Neural progenitor cell (in vitro differentiated cells): ENCODE results near the gene CTNNBIP1. TPM values are rescaled to one million over a fixed set of nuclear protein-coding genes. Genes with fewer than 3 reads are reported as not detected.

Source experiments
- DNase-seq: peaks from one replicate; pipeline ENCODE4 v3.0.0-alpha.2; 2016; ENCODE audit warnings: low spot score
- H2AFZ ChIP-seq: fragments of 200-600 bp; sonication (generic); replicated peaks from 2 replicates; pipeline ENCODE4 v1.6.1; 2016; ENCODE audit warnings: antibody characterized with exemption
- H3F3A ChIP-seq: fragments of 200-600 bp; sonication (generic); 2 replicates; pipeline ENCODE4 v1.6.1; 2016; ENCODE audit warnings: antibody characterized with exemption, low read depth
- H3K27ac ChIP-seq: fragments of 200-600 bp; sonication (generic); 2 replicates; pipeline ENCODE4 v1.5.1; 2016; ENCODE audit warnings: mild to moderate bottlenecking
- H3K27me3 ChIP-seq: fragments of 200-600 bp; sonication (generic); 2 replicates; pipeline ENCODE4 v1.6.1; 2016; ENCODE audit warnings: mild to moderate bottlenecking, moderate library complexity
- H3K36me3 ChIP-seq: fragments of 200-600 bp; sonication (generic); 2 replicates; pipeline ENCODE4 v1.5.1; 2016
- H3K4me1 ChIP-seq: fragments of 200-600 bp; sonication (generic); 2 replicates; pipeline ENCODE4 v1.6.1; 2016; ENCODE audit warnings: mixed run types
- H3K4me2 ChIP-seq: fragments of 200-600 bp; sonication (generic); 2 replicates; pipeline ENCODE4 v1.6.1; 2016
- H3K4me3 ChIP-seq: fragments of 200-600 bp; sonication (generic); 2 replicates; pipeline ENCODE4 v1.5.1; 2016
- H3K79me2 ChIP-seq: fragments of 200-600 bp; sonication (generic); 2 replicates; pipeline ENCODE4 v1.6.1; 2016; ENCODE audit warnings: low read depth
- H3K9ac ChIP-seq: fragments of 200-600 bp; sonication (generic); 2 replicates; pipeline ENCODE4 v1.6.1; 2016
- H3K9me3 ChIP-seq: fragments of 200-600 bp; sonication (generic); 2 replicates; pipeline ENCODE4 v1.5.1; 2016; ENCODE audit warnings: low read depth
- H4K20me1 ChIP-seq: fragments of 200-600 bp; sonication (generic); 2 replicates; pipeline ENCODE4 v1.6.1; 2016; ENCODE audit warnings: low read depth
- H3K27ac Mint-ChIP-seq: 3 replicates; pipeline ENCODE4 v1.8.0; 2021; ENCODE audit warnings: mixed read lengths
- H3K27me3 Mint-ChIP-seq: 2 replicates; pipeline ENCODE4 v1.8.0; 2022; ENCODE audit warnings: low read depth, mild to moderate bottlenecking, inconsistent platforms, moderate library complexity, mixed read lengths; ENCODE audit not compliant: insufficient read depth
- H3K36me3 Mint-ChIP-seq: 3 replicates; pipeline ENCODE4 v1.8.0; 2021; ENCODE audit warnings: mixed read lengths
- H3K4me1 Mint-ChIP-seq: 3 replicates; pipeline ENCODE4 v1.8.0; 2021; ENCODE audit warnings: mixed read lengths
- H3K4me3 Mint-ChIP-seq: 3 replicates; pipeline ENCODE4 v1.8.0; 2021; ENCODE audit warnings: mild to moderate bottlenecking, moderate library complexity, mixed read lengths
- H3K9me3 Mint-ChIP-seq: 3 replicates; pipeline ENCODE4 v1.8.0; 2020; ENCODE audit warnings: mixed read lengths
- EZH2 ChIP-seq: fragments of 200-600 bp; sonication (generic); IDR thresholded peaks from 2 replicates; pipeline ENCODE4 v1.6.1; 2017; ENCODE audit warnings: antibody characterized with exemption, mild to moderate bottlenecking, moderate library complexity
- EZH2phosphoT487 ChIP-seq: fragments of 200-600 bp; sonication (generic); IDR thresholded peaks from 2 replicates; pipeline ENCODE4 v1.6.1; 2017; ENCODE audit warnings: antibody characterized with exemption
- total RNA-seq: library from RNA; depleted of rRNA; stranded (reverse); fragments of >200 nt; gene quantifications from 2 replicates; pipeline ENCODE4 v1.2.3, GENCODE V29; 2015; ENCODE audit warnings: low replicate concordance
- TF ChIP-seq, protein P1 (sequence below): fragments of 200-600 bp; sonication (generic); IDR thresholded peaks from 2 replicates; pipeline ENCODE4 v1.5.1; 2017; ENCODE audit warnings: antibody characterized with exemption, mild to moderate bottlenecking

The CTNNBIP1 gene
- total RNA-seq, 1 donor from 2014 or later, result 68.8 TPM

DNA sequence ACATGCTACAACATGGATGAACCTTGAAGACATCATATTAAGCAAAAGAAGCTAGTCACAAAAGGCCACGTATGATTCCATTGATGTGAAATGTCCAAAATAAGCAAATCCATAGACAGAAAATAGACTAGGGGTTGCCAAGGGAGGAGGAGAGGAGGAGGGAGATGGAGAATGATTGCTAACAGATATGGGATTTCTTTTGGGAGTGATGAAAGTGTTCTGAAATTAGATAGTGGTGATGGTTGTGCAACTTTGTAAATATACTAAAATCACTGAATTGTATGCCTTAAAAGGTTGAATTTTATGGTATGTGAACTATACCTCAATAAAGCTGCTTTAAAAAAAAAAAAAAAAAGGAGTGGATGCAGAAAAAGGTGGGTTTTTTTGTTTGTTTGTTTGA, 93.9 kb downstream of the CTNNBIP1 start:
- TF ChIP-seq, protein P1, sequence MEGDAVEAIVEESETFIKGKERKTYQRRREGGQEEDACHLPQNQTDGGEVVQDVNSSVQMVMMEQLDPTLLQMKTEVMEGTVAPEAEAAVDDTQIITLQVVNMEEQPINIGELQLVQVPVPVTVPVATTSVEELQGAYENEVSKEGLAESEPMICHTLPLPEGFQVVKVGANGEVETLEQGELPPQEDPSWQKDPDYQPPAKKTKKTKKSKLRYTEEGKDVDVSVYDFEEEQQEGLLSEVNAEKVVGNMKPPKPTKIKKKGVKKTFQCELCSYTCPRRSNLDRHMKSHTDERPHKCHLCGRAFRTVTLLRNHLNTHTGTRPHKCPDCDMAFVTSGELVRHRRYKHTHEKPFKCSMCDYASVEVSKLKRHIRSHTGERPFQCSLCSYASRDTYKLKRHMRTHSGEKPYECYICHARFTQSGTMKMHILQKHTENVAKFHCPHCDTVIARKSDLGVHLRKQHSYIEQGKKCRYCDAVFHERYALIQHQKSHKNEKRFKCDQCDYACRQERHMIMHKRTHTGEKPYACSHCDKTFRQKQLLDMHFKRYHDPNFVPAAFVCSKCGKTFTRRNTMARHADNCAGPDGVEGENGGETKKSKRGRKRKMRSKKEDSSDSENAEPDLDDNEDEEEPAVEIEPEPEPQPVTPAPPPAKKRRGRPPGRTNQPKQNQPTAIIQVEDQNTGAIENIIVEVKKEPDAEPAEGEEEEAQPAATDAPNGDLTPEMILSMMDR, result no peak
- TF ChIP-seq EZH2 (no peak), EZH2phosphoT487 (no peak)
- peaks cover 19% of the 10 kb centered on the region for H3K4me1 ChIP-seq
- H3K9me3 Mint-ChIP-seq, result peaks cover 3% of the 10 kb centered on the region
- H3K4me2 ChIP-seq, result no peak overlapping the region
- H3K79me2 ChIP-seq, result peaks cover 100% of the 10 kb centered on the region
- no peak overlapping the region for H3K4me3 Mint-ChIP-seq
- H3K36me3 ChIP-seq, result no peaks in the 10 kb centered on the region
- H3K36me3 Mint-ChIP-seq, result peaks cover 23% of the 10 kb centered on the region
- peaks cover 96% of the 10 kb centered on the region for H4K20me1 ChIP-seq
- no peaks in the 10 kb centered on the region for H3K27me3 ChIP-seq
- peaks cover 25% of the 10 kb centered on the region for H3F3A ChIP-seq
- H2AFZ ChIP-seq, result no peak overlapping the region
- no peaks in the 10 kb centered on the region for H3K9me3 ChIP-seq
- H3K4me3 ChIP-seq, result no peak overlapping the region
- peaks cover 2% of the 10 kb centered on the region for H3K27me3 Mint-ChIP-seq
- no peak overlapping the region for H3K9ac ChIP-seq
- peaks cover 16% of the 10 kb centered on the region for H3K4me1 Mint-ChIP-seq
- no peak overlapping the region for H3K27ac ChIP-seq
- H3K27ac Mint-ChIP-seq, result no peak overlapping the region
- DNase-seq, result no peak

DNA sequence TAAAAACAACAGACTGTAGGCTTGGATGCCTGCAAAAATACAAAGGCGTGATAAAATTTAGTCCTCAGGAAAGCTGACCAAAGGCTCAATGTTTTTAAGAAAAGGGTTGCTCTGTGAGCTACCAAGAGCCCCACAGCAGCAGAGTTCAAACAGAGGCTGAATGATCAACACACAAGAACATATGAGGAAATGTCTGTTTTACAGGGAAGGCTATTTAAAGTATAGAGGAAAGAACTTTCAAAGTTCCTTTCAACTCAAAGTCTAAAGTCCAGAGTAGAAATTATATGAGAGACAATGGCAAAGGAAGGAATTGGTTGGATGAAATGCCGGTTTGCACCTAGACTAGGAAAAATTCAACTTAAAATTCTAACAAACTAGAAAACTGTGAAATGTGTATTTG, 94.9 kb downstream of the CTNNBIP1 start:
- peaks cover 21% of the 10 kb centered on the region for H3K36me3 Mint-ChIP-seq
- no peak for TF ChIP-seq EZH2phosphoT487
- TF ChIP-seq, protein P1, result no peak
- TF ChIP-seq EZH2, result no peak
- H3K27me3 Mint-ChIP-seq, result peaks cover 2% of the 10 kb centered on the region
- H3K79me2 ChIP-seq, result peaks cover 100% of the 10 kb centered on the region
- no peak overlapping the region for H3K4me3 ChIP-seq
- H3K9ac ChIP-seq, result no peak overlapping the region
- no peak overlapping the region for H3K4me3 Mint-ChIP-seq
- peaks cover 13% of the 10 kb centered on the region for H3K4me1 Mint-ChIP-seq
- H3K27ac ChIP-seq, result no peak overlapping the region
- no peak overlapping the region for H2AFZ ChIP-seq
- H3K27me3 ChIP-seq, result no peaks in the 10 kb centered on the region
- peaks cover 32% of the 10 kb centered on the region for H3F3A ChIP-seq
- H3K4me1 ChIP-seq, result peaks cover 16% of the 10 kb centered on the region
- no peak overlapping the region for H3K27ac Mint-ChIP-seq
- DNase-seq, result no peak
- H3K36me3 ChIP-seq, result no peaks in the 10 kb centered on the region
- no peak overlapping the region for H3K4me2 ChIP-seq
- no peaks in the 10 kb centered on the region for H3K9me3 ChIP-seq
- peaks cover 96% of the 10 kb centered on the region for H4K20me1 ChIP-seq
- H3K9me3 Mint-ChIP-seq, result peaks cover 3% of the 10 kb centered on the region

DNA sequence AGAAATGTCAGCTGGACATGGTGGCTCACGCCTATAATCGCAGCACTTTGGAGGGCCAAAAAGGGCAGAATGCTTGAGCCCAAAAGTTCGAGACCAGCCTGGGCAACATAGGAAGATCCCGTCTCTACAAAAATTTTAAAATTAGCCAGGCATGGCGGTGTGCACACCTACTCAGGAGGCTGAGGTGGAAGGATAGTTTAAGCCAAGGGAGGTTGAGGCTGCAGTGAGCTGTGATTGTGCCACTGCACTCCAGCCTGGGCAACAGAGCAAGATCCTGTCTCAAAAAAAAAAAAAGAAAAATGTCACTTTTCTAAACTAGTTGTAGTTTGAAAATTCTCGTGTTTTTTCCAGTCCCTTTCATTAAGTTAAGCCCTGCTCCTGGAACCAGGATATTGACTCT, 95.5 kb downstream of the CTNNBIP1 start:
- Histone ChIP-seq H3K9me3 (no peaks in the 10 kb centered on the region), H3K9ac (no peak overlapping the region), H2AFZ (no peak overlapping the region), H3K4me3 (no peak overlapping the region), H3K27me3 (no peaks in the 10 kb centered on the region), H3K27ac (no peak overlapping the region), H3K79me2 (peaks cover 100% of the 10 kb centered on the region), H3F3A (peaks cover 29% of the 10 kb centered on the region), H3K4me1 (peaks cover 16% of the 10 kb centered on the region), H3K4me2 (no peak overlapping the region), H4K20me1 (peaks cover 95% of the 10 kb centered on the region), H3K36me3 (no peaks in the 10 kb centered on the region)
- DNase-seq, result no peak
- peaks cover 10% of the 10 kb centered on the region for H3K4me1 Mint-ChIP-seq
- no peak overlapping the region for H3K27ac Mint-ChIP-seq
- TF ChIP-seq EZH2phosphoT487 (no peak), EZH2 (no peak)
- TF ChIP-seq, protein P1, result no peak
- H3K9me3 Mint-ChIP-seq, result peaks cover 3% of the 10 kb centered on the region
- H3K4me3 Mint-ChIP-seq, result no peak overlapping the region
- H3K36me3 Mint-ChIP-seq, result peaks cover 21% of the 10 kb centered on the region
- peaks cover 2% of the 10 kb centered on the region for H3K27me3 Mint-ChIP-seq
